HL-60 (cell line): ENCODE data around the gene NDRG4.

ENCODE experiments used
- DNase-seq, 2 experiments: peaks; one replicate each; pipeline ENCODE4 v3.0.0-alpha.2; 2010 to 2020; ENCODE audit warnings: low read depth in 1 of 2, low spot score in 1 of 2
- H3K27ac ChIP-seq: fragments of 250-450 bp; sonication (Bioruptor Pico); replicated peaks from 2 replicates; pipeline ENCODE4 v1.5.1; 2020; ENCODE audit warnings: mild to moderate bottlenecking, moderate library complexity
- H3K27me3 ChIP-seq: fragments of 250-450 bp; sonication (Bioruptor Pico); 2 replicates; pipeline ENCODE4 v1.5.1; 2021; ENCODE audit warnings: mild to moderate bottlenecking, moderate library complexity; ENCODE audit not compliant: insufficient read depth, poor library complexity, severe bottlenecking
- H3K4me3 ChIP-seq: replicated peaks from 2 replicates; pipeline ENCODE4 v1.5.1; 2011; ENCODE audit warnings: mild to moderate bottlenecking, control low read depth, low read length; ENCODE audit not compliant: insufficient read depth
- GABPA ChIP-seq: IDR thresholded peaks from 2 replicates; pipeline ENCODE4 v1.6.1; 2012; ENCODE audit warnings: low read depth
- POLR2AphosphoS5 ChIP-seq: IDR thresholded peaks from 2 replicates; pipeline ENCODE4 v1.6.1; 2012; ENCODE audit warnings: low read depth
- REST ChIP-seq: IDR thresholded peaks from 2 replicates; pipeline ENCODE4 v1.6.1; 2012; ENCODE audit warnings: low read depth; ENCODE audit not compliant: insufficient replicate concordance
- SPI1 ChIP-seq: IDR thresholded peaks from 2 replicates; pipeline ENCODE4 v1.6.1; 2012; ENCODE audit warnings: low read depth, mild to moderate bottlenecking, borderline replicate concordance
- TF ChIP-seq, protein P1 (sequence below): IDR thresholded peaks from one replicate; pipeline ENCODE4 v1.5.1; 2011; ENCODE audit warnings: low read length, control low read depth, inconsistent platforms; ENCODE audit not compliant: insufficient read depth

The NDRG4 gene

DNA sequence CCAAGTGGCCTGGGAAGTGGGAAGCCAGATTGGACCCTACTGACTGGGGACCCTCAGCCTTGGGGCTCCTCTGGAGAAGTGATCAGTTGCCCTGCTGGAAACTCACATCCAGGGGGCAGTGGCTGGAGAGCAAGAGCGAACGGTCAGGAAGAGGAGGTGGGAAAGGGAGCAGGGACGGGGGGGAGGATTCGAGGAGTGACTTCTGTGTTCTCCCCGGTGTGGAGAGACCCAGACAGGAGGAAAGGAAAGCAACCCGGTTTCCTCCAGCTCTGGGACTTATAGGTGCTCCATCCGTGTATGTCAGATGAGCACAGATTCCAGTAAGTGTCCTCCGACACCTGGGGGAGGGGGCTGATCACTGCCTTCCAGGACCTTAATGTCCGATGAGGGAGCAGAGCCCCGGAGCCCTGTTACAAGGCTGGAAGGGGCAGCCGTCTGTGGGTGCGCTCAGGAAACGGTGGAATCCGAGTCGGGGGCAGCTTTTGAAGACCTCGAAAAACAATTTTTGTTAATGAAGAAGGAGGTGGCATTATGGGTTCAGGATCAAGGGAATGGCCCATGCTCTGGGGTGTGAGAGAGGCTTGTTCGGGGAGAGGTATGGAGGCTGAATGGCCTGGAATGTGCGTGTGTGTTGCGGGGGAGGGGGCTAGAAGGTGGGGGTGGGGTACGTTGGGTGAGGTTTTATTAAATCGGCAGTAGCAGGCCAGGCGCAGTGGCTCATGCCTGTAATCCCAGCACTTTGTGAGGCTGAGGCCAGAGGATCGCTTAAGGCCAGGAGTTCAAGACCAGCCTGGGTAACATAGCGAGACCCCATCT, 34.8 kb upstream of the NDRG4 start:
- TF ChIP-seq, protein P1, sequence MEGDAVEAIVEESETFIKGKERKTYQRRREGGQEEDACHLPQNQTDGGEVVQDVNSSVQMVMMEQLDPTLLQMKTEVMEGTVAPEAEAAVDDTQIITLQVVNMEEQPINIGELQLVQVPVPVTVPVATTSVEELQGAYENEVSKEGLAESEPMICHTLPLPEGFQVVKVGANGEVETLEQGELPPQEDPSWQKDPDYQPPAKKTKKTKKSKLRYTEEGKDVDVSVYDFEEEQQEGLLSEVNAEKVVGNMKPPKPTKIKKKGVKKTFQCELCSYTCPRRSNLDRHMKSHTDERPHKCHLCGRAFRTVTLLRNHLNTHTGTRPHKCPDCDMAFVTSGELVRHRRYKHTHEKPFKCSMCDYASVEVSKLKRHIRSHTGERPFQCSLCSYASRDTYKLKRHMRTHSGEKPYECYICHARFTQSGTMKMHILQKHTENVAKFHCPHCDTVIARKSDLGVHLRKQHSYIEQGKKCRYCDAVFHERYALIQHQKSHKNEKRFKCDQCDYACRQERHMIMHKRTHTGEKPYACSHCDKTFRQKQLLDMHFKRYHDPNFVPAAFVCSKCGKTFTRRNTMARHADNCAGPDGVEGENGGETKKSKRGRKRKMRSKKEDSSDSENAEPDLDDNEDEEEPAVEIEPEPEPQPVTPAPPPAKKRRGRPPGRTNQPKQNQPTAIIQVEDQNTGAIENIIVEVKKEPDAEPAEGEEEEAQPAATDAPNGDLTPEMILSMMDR: no peak
- TF ChIP-seq GABPA (no peak), SPI1 (no peak), REST (no peak), POLR2AphosphoS5 (no peak)
- Histone ChIP-seq H3K27ac (no peak overlapping the region), H3K4me3 (no peak overlapping the region), H3K27me3 (peaks cover 52% of the 10 kb centered on the region)
- no peak for DNase-seq

DNA sequence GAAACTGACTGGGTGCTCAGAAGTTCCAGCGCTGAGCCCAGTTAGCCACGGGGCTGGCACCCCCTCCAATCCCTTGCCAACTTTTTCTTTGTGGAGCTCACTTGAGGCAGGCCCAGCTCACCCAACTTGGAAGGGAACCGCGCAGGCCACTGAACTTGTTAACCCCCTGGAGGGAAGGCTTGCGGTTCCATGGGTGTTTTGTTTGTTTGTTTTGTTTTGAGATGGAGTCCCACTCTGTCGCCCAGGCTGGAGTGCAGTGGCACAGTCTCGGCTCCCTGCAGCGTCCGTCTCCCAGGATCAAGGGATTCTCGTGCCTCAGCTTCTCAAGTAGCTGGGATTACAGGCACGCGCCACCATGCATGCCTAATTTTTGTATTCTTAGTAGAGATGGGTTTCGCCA, 34.1 kb upstream of the NDRG4 start:
- Histone ChIP-seq H3K27me3 (peaks cover 52% of the 10 kb centered on the region), H3K27ac (no peak overlapping the region), H3K4me3 (no peak overlapping the region)
- no peak for DNase-seq
- no peak for TF ChIP-seq SPI1
- no peak for TF ChIP-seq POLR2AphosphoS5
- no peak for TF ChIP-seq GABPA
- no peak for TF ChIP-seq REST
- TF ChIP-seq, protein P1: no peak

GRCh38 chr16:58466396-58466795, 33.5 kb upstream of the NDRG4 start:
- no peak for DNase-seq
- Histone ChIP-seq H3K4me3 (no peak overlapping the region), H3K27me3 (peaks cover 50% of the 10 kb centered on the region), H3K27ac (no peak overlapping the region)
- no peak for TF ChIP-seq REST
- TF ChIP-seq GABPA: no peak
- no peak for TF ChIP-seq SPI1
